ENCODE results near the gene TRAPPC13.
A peak's percentile ranks its signal among the peaks of the same experiment; 100 is the strongest.

TRAPPC13 gene

DNA sequence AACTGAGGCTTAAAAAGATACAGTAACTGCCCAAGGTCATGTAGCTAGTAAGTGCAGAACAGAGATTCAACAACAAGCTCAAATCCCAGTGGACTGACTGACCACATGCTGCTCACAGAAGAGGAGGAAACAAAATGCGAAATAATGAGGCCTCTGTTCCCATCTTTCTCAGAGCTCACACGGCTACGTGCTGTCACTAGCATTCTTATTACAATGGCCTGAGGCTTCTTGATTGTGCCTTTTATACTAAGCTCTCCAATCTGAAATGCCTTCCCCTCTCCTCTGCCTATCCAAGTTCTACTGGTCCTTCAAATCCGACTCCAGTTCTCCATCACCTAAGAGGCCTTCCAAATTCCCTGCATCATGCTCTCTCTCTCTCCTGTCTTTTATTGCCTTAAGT is 71.1 kb downstream of the TRAPPC13 start:
- DNase-seq, result peak; percentile 9
- Histone ChIP-seq H3K27me3 (no peaks in the 10 kb centered on the region), H3K9me3 (no peaks in the 10 kb centered on the region), H3K4me1 (peaks cover 14% of the 10 kb centered on the region), H3K36me3 (peaks cover 5% of the 10 kb centered on the region), H3K4me3 (ENCODE audit: low read depth, low read length) (no peak overlapping the region)
- TF ChIP-seq, protein P1, sequence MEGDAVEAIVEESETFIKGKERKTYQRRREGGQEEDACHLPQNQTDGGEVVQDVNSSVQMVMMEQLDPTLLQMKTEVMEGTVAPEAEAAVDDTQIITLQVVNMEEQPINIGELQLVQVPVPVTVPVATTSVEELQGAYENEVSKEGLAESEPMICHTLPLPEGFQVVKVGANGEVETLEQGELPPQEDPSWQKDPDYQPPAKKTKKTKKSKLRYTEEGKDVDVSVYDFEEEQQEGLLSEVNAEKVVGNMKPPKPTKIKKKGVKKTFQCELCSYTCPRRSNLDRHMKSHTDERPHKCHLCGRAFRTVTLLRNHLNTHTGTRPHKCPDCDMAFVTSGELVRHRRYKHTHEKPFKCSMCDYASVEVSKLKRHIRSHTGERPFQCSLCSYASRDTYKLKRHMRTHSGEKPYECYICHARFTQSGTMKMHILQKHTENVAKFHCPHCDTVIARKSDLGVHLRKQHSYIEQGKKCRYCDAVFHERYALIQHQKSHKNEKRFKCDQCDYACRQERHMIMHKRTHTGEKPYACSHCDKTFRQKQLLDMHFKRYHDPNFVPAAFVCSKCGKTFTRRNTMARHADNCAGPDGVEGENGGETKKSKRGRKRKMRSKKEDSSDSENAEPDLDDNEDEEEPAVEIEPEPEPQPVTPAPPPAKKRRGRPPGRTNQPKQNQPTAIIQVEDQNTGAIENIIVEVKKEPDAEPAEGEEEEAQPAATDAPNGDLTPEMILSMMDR (IDR thresholded peaks at IDR 0.05; ENCODE audit: low read depth, low read length), result no peak

DNA sequence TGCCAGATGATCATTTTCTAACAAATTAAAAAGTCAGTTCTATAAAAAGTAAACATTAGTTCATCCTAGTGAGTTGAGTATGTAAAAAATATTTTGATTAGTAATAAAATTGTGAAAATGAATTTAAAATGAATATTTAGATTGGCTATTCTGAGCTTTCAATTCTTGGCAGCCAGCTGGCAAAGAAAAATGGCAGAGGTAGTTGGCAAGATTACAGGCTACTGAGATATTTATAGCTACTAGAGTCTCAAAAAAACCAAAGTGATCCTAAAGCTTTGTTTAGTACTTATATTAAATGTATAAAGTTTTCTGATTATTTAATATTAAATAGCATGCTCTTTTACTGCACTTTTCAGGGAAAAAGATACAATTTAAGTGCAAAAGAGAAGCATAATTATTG is 72.1 kb downstream of the TRAPPC13 start:
- Histone ChIP-seq H3K4me3 (ENCODE audit: low read depth, low read length) (no peak overlapping the region), H3K9me3 (no peaks in the 10 kb centered on the region), H3K36me3 (peaks cover 5% of the 10 kb centered on the region), H3K27me3 (no peaks in the 10 kb centered on the region), H3K4me1 (peaks cover 14% of the 10 kb centered on the region)
- TF ChIP-seq, protein P1 (IDR thresholded peaks at IDR 0.05; ENCODE audit: low read depth, low read length), result no peak
- no peak for DNase-seq

DNA sequence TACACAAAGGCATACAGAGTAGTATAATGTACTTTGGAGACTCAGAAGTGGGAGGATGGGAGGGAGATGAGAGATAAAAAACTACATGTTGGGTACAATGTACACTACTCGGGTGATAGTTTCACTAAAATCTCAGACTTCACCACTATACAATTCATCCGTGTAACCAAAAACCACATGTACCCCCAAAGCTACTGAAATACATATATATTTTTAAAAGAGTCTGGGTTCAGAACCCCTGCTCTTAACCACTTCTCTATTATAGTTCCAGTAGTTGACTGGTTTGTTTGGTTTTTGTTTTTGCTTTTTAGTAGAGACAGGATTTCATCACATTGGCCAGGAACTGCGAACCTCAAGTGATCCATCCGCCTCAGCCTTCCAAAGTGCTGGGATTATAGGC is 74.5 kb downstream of the TRAPPC13 start:
- Histone ChIP-seq H3K27me3 (no peaks in the 10 kb centered on the region), H3K36me3 (peaks cover 11% of the 10 kb centered on the region), H3K4me1 (peaks cover 14% of the 10 kb centered on the region), H3K9me3 (no peaks in the 10 kb centered on the region), H3K4me3 (ENCODE audit: low read depth, low read length) (no peak overlapping the region)
- no peak for DNase-seq
- TF ChIP-seq, protein P1 (IDR thresholded peaks at IDR 0.05; ENCODE audit: low read depth, low read length), result no peak

DNA sequence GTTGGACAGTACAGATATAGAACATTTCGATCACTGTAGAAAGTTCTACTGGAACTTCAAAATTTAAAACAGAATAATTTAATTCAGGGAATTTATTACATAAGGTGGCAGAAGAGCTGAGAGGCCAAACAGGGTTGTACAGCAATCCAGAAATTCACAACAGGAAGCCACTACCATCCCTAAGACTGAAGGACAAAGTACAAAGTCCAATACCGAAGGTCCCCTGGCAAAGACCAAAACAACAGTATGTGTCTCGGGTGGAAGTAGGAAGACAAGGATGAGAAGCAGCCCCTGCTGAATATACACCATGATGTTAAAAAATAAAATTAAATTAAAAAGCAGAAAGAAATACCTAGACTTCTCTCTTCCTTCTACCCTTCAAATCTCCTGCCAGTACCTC is 77.2 kb downstream of the TRAPPC13 start:
- DNase-seq, result no peak

DNA sequence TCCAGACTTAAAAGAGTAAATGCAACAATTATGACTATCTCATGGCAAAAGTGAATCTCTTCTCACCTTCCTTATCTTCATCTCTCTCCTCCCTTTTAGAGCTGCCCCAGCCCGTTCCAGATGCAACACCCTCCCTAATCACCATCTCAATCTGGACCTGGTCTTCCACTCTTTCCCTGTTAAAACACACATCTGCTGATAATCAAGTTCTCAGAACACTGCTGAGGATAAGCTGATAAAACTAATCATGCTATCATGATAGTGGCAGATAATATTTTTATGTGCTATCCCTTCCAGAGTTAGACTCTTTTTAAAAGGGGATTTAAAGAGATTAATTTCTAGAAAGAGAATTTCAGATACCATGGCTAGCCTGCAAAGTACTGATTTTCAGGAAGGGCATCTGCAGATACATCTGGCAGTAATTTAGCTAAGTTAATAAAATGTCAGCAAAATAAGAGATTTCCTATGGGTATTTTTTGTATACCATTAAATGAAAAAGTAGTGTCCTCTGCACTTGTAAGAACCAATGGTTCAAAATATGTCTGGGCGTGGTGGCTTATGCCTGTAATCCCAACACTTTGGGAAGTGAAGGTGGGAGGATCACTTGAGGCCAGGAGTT is 79.9 kb downstream of the TRAPPC13 start:
- Histone ChIP-seq H3K36me3 (peaks cover 5% of the 10 kb centered on the region; the same call in 1 of the 2 replicates), H3K4me3 (ENCODE audit: low read depth, low read length) (no peak overlapping the region), H3K27me3 (no peaks in the 10 kb centered on the region), H3K4me1 (peaks cover 3% of the 10 kb centered on the region), H3K9me3 (no peaks in the 10 kb centered on the region)
- TF ChIP-seq, protein P1 (IDR thresholded peaks at IDR 0.05; ENCODE audit: low read depth, low read length), result no peak
- no peak for DNase-seq

More for the DNA sequence above, 77.2 kb downstream of the TRAPPC13 start:
- H3K36me3 ChIP-seq, result peaks cover 11% of the 10 kb centered on the region
- H3K4me3 ChIP-seq (ENCODE audit: low read depth, low read length), result no peak overlapping the region
- no peaks in the 10 kb centered on the region for H3K9me3 ChIP-seq
- no peaks in the 10 kb centered on the region for H3K27me3 ChIP-seq
- TF ChIP-seq, protein P1 (IDR thresholded peaks at IDR 0.05; ENCODE audit: low read depth, low read length), result no peak
- peaks cover 3% of the 10 kb centered on the region for H3K4me1 ChIP-seq

DNA sequence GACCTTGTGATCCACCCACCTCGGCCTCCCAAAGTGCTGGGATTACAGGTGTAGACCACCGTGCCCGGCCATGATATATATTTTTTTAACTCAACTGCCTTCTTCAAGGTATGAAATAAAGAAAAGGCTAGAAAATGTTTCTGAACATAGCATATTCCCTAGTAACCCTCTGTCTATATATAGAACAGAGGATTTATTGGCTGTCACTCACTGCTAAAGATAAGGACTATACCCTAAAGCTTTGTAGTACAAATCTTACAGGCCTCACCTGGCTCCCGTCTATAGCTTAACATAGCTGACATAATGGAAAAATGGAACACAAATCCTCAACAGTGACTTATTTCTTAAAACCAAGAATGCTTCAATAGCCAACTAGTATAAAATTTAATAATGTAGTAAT is 82.8 kb downstream of the TRAPPC13 start:
- TF ChIP-seq, protein P1 (IDR thresholded peaks at IDR 0.05; ENCODE audit: low read depth, low read length), result no peak
- Histone ChIP-seq H3K4me3 (ENCODE audit: low read depth, low read length) (no peak overlapping the region), H3K9me3 (no peaks in the 10 kb centered on the region), H3K4me1 (peaks cover 3% of the 10 kb centered on the region), H3K36me3 (peaks cover 14% of the 10 kb centered on the region), H3K27me3 (no peaks in the 10 kb centered on the region)
- DNase-seq, result no peak

Measured in BE2C (cell line).